ENCODE measurements around the gene NMT1. TPM values are rescaled to one million over a fixed set of nuclear protein-coding genes. Genes with fewer than 3 reads are reported as not detected.

NMT1 gene
- total and polyA plus RNA-seq, 2 of the 13 experiments (the other 11 are each of a cell fraction or from before 2014, with no cell fraction given) = 75.7 to 142 TPM

DNA sequence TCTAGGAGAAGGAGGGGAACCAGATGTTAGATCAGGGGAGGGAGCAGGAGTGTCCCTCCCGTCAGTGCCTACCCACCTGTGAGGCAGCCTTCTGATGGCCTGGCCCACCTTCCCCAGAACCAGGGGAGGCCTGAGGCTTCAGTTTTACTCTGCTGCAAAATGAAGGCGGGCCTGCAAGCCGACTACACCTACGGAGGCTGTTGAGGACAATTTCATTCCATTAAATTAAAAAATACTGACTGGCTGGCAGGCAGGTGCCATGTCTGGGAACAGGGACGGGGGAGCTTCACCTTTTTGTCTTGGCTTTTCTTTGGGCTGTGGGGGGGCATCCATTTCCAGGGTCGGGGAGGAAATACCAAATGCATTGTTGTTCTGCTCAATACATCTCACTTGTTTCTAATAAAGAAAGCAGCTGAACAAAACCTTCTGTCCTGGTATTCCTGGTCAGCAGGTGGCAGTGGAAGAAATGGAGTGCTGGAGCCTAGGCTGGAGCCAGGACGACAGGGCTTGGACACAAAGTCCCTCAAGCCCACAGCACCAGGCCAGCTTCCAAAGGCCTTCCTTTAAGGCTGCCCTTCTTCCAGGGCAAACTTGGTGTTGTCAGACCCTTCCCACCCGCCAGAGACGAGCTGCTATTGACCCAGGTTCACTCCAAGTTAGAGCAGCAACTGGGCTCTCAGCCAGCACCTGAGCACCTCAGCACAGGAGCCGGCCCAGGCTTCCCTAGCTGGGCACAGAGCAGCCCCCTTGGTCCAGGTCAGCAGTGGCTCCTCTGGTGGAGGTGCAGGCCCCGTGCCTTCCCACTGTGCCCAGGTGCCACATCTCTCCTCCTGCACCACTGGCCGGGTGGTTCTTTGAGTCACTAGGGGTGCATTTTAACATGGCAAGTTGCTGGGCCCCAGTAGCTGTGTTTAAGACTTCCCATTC, 47.7 kb downstream of the NMT1 start (continued):
- TF ChIP-seq, protein P1, sequence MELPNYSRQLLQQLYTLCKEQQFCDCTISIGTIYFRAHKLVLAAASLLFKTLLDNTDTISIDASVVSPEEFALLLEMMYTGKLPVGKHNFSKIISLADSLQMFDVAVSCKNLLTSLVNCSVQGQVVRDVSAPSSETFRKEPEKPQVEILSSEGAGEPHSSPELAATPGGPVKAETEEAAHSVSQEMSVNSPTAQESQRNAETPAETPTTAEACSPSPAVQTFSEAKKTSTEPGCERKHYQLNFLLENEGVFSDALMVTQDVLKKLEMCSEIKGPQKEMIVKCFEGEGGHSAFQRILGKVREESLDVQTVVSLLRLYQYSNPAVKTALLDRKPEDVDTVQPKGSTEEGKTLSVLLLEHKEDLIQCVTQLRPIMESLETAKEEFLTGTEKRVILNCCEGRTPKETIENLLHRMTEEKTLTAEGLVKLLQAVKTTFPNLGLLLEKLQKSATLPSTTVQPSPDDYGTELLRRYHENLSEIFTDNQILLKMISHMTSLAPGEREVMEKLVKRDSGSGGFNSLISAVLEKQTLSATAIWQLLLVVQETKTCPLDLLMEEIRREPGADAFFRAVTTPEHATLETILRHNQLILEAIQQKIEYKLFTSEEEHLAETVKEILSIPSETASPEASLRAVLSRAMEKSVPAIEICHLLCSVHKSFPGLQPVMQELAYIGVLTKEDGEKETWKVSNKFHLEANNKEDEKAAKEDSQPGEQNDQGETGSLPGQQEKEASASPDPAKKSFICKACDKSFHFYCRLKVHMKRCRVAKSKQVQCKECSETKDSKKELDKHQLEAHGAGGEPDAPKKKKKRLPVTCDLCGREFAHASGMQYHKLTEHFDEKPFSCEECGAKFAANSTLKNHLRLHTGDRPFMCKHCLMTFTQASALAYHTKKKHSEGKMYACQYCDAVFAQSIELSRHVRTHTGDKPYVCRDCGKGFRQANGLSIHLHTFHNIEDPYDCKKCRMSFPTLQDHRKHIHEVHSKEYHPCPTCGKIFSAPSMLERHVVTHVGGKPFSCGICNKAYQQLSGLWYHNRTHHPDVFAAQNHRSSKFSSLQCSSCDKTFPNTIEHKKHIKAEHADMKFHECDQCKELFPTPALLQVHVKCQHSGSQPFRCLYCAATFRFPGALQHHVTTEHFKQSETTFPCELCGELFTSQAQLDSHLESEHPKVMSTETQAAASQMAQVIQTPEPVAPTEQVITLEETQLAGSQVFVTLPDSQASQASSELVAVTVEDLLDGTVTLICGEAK (IDR thresholded peaks at IDR 0.05) = no peak
- TF ChIP-seq, protein P1 (CRISPR knock-in tag; IDR thresholded peaks at IDR 0.05) = 0 out of 2 replicates have a peak, but pooled peaks have one; percentile 39
- TF ChIP-seq, protein P2, sequence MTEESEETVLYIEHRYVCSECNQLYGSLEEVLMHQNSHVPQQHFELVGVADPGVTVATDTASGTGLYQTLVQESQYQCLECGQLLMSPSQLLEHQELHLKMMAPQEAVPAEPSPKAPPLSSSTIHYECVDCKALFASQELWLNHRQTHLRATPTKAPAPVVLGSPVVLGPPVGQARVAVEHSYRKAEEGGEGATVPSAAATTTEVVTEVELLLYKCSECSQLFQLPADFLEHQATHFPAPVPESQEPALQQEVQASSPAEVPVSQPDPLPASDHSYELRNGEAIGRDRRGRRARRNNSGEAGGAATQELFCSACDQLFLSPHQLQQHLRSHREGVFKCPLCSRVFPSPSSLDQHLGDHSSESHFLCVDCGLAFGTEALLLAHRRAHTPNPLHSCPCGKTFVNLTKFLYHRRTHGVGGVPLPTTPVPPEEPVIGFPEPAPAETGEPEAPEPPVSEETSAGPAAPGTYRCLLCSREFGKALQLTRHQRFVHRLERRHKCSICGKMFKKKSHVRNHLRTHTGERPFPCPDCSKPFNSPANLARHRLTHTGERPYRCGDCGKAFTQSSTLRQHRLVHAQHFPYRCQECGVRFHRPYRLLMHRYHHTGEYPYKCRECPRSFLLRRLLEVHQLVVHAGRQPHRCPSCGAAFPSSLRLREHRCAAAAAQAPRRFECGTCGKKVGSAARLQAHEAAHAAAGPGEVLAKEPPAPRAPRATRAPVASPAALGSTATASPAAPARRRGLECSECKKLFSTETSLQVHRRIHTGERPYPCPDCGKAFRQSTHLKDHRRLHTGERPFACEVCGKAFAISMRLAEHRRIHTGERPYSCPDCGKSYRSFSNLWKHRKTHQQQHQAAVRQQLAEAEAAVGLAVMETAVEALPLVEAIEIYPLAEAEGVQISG (CRISPR knock-in tag; IDR thresholded peaks at IDR 0.05) = no peak
- TF ChIP-seq ZBTB3 (CRISPR knock-in tag; IDR thresholded peaks at IDR 0.05; ENCODE audit: borderline replicate concordance, low read depth) = no peak
- TF ChIP-seq, protein P3, sequence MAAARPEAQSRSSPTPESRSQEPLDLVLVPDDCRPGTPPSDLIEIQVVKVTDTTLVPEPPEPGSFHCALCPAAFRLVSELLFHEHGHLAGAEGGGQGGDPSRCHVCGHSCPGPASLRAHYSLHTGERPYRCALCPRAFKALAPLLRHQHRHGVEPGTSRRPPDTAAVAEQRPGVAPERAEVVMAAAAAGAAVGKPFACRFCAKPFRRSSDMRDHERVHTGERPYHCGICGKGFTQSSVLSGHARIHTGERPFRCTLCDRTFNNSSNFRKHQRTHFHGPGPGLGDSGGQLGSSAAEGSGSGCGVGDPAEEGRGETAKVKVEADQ (CRISPR knock-in tag; IDR thresholded peaks at IDR 0.05; ENCODE audit: borderline replicate concordance) = peak; percentile 50; the same call in 1 of the 2 replicates
- no peak for TF ChIP-seq ZNF253 (CRISPR knock-in tag; IDR thresholded peaks at IDR 0.05; ENCODE audit: borderline replicate concordance)
- TF ChIP-seq ONECUT2 (CRISPR knock-in tag; IDR thresholded peaks at IDR 0.05) = no peak
- TF ChIP-seq, protein P4, sequence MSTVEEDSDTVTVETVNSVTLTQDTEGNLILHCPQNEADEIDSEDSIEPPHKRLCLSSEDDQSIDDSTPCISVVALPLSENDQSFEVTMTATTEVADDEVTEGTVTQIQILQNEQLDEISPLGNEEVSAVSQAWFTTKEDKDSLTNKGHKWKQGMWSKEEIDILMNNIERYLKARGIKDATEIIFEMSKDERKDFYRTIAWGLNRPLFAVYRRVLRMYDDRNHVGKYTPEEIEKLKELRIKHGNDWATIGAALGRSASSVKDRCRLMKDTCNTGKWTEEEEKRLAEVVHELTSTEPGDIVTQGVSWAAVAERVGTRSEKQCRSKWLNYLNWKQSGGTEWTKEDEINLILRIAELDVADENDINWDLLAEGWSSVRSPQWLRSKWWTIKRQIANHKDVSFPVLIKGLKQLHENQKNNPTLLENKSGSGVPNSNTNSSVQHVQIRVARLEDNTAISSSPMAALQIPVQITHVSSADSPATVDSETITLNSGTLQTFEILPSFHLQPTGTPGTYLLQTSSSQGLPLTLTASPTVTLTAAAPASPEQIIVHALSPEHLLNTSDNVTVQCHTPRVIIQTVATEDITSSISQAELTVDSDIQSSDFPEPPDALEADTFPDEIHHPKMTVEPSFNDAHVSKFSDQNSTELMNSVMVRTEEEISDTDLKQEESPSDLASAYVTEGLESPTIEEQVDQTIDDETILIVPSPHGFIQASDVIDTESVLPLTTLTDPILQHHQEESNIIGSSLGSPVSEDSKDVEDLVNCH (CRISPR knock-in tag; IDR thresholded peaks at IDR 0.05) = no peak
- TF ChIP-seq ZNF781 (CRISPR knock-in tag; IDR thresholded peaks at IDR 0.05; ENCODE audit: borderline replicate concordance, not compliant biosample characterization) = peak; percentile 29
- no peak for TF ChIP-seq MED1 (CRISPR knock-in tag; IDR thresholded peaks at IDR 0.05)
- 0 out of 2 replicates have a peak, but pooled peaks have one; percentile 12 for TF ChIP-seq SALL2 (CRISPR knock-in tag; IDR thresholded peaks at IDR 0.05)
- TF ChIP-seq MTF2 (CRISPR knock-in tag; IDR thresholded peaks at IDR 0.05; ENCODE audit: borderline replicate concordance) = 0 out of 2 replicates have a peak, but pooled peaks have one; percentile 32

All from HepG2 (cell line).